HL-60 (cell line): ENCODE results near the gene EVI5.

Source experiments
- POLR2AphosphoS5 ChIP-seq: IDR thresholded peaks from 2 replicates; pipeline ENCODE4 v1.6.1; 2012; ENCODE audit warnings: low read depth
- REST ChIP-seq: IDR thresholded peaks from 2 replicates; pipeline ENCODE4 v1.6.1; 2012; ENCODE audit warnings: low read depth; ENCODE audit not compliant: insufficient replicate concordance
- TF ChIP-seq, protein P1 (sequence below): IDR thresholded peaks from one replicate; pipeline ENCODE4 v1.5.1; 2011; ENCODE audit warnings: low read length, control low read depth, inconsistent platforms; ENCODE audit not compliant: insufficient read depth

- no peak for TF ChIP-seq REST
- TF ChIP-seq, protein P1, sequence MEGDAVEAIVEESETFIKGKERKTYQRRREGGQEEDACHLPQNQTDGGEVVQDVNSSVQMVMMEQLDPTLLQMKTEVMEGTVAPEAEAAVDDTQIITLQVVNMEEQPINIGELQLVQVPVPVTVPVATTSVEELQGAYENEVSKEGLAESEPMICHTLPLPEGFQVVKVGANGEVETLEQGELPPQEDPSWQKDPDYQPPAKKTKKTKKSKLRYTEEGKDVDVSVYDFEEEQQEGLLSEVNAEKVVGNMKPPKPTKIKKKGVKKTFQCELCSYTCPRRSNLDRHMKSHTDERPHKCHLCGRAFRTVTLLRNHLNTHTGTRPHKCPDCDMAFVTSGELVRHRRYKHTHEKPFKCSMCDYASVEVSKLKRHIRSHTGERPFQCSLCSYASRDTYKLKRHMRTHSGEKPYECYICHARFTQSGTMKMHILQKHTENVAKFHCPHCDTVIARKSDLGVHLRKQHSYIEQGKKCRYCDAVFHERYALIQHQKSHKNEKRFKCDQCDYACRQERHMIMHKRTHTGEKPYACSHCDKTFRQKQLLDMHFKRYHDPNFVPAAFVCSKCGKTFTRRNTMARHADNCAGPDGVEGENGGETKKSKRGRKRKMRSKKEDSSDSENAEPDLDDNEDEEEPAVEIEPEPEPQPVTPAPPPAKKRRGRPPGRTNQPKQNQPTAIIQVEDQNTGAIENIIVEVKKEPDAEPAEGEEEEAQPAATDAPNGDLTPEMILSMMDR: no peak
- no peak for TF ChIP-seq POLR2AphosphoS5
Measured at GRCh38 chr1:92747735-92748134, 37.2 kb downstream of the EVI5 start.
